HepG2 (cell line): Measurements from ENCODE around the gene SNX10. TPM values are rescaled to one million over a fixed set of nuclear protein-coding genes. Genes with fewer than 3 reads are reported as not detected.

Source experiments
- BCL3 ChIP-seq: sonication (generic); formaldehyde crosslinking; IDR thresholded peaks from 2 replicates; pipeline ENCODE4 v1.5.1; 2020; ENCODE audit warnings: mild to moderate bottlenecking, missing genetic modification reagents, moderate library complexity
- BCL6 ChIP-seq: IDR thresholded peaks from 2 replicates; pipeline ENCODE4 v1.6.1; 2016; ENCODE audit warnings: missing genetic modification reagents, missing compliant biosample characterization
- CEBPG ChIP-seq: IDR thresholded peaks from 2 replicates; pipeline ENCODE4 v1.6.1; 2016
- ESRRA ChIP-seq: sonication (generic); formaldehyde crosslinking; IDR thresholded peaks from 2 replicates; pipeline ENCODE4 v1.5.1; 2020; ENCODE audit warnings: mild to moderate bottlenecking, low read depth, missing genetic modification reagents
- ETV6 ChIP-seq: sonication (generic); formaldehyde crosslinking; conservative IDR thresholded peaks from 2 replicates; pipeline ENCODE4 v1.4.0; 2020; ENCODE audit warnings: missing genetic modification reagents
- FOSL2 ChIP-seq: sonication (generic); formaldehyde crosslinking; IDR thresholded peaks from 2 replicates; pipeline ENCODE4 v1.4.0; 2020; ENCODE audit warnings: missing genetic modification reagents
- FOXP1 ChIP-seq, 2 experiments: fragments of 450-650 bp in 1 of 2; IDR thresholded peaks; 2 replicates each; pipeline ENCODE4 v1.6.1; 2017 to 2018; ENCODE audit warnings: antibody characterized with exemption in 1 of 2
- GABPA ChIP-seq, 2 experiments: IDR thresholded peaks; 2 replicates each; pipeline ENCODE4 v1.6.1; 2011 to 2016; ENCODE audit warnings: low read depth in 2 of 2, low read length in 1 of 2, missing biosample characterization in 1 of 2, missing genetic modification characterization in 1 of 2
- HMGA1 ChIP-seq: sonication (generic); formaldehyde crosslinking; conservative IDR thresholded peaks from 2 replicates; pipeline ENCODE4 v1.4.0; 2020; ENCODE audit warnings: missing genetic modification reagents
- HOXA5 ChIP-seq: sonication (generic); formaldehyde crosslinking; IDR thresholded peaks from 2 replicates; pipeline ENCODE4 v1.4.0; 2020; ENCODE audit warnings: missing genetic modification reagents
- ISL2 ChIP-seq: sonication (generic); formaldehyde crosslinking; IDR thresholded peaks from 2 replicates; pipeline ENCODE4 v1.5.0; 2020; ENCODE audit warnings: missing genetic modification reagents
- MYNN ChIP-seq: sonication (generic); formaldehyde crosslinking; IDR thresholded peaks from 2 replicates; pipeline ENCODE4 v1.4.0; 2020; ENCODE audit warnings: mild to moderate bottlenecking, low read depth, missing genetic modification reagents
- NAIF1 ChIP-seq: sonication (generic); formaldehyde crosslinking; IDR thresholded peaks from 2 replicates; pipeline ENCODE4 v1.5.0; 2020; ENCODE audit warnings: mild to moderate bottlenecking, missing genetic modification reagents, borderline replicate concordance
- NR2F2 ChIP-seq: IDR thresholded peaks from 2 replicates; pipeline ENCODE4 v1.6.1; 2012; ENCODE audit warnings: low read depth, inconsistent platforms, borderline replicate concordance
- PHF20 ChIP-seq: sonication (generic); formaldehyde crosslinking; IDR thresholded peaks from 2 replicates; pipeline ENCODE4 v1.5.0; 2020; ENCODE audit warnings: mild to moderate bottlenecking, missing genetic modification reagents
- PHF21A ChIP-seq: sonication (generic); formaldehyde crosslinking; IDR thresholded peaks from 2 replicates; pipeline ENCODE4 v1.5.0; 2020; ENCODE audit warnings: mild to moderate bottlenecking, missing genetic modification reagents
- RFX1 ChIP-seq: fragments of 450-650 bp; IDR thresholded peaks from 2 replicates; pipeline ENCODE4 v1.6.1; 2017
- SAFB2 ChIP-seq: sonication (generic); formaldehyde crosslinking; IDR thresholded peaks from 2 replicates; pipeline ENCODE4 v1.5.1; 2020; ENCODE audit warnings: missing genetic modification reagents, low read depth, mild to moderate bottlenecking, borderline replicate concordance
- SIN3A ChIP-seq: IDR thresholded peaks from 2 replicates; pipeline ENCODE4 v1.6.1; 2011; ENCODE audit warnings: low read depth, mild to moderate bottlenecking, control low read depth, low read length, borderline replicate concordance
- ZBTB7A ChIP-seq: sonication (generic); formaldehyde crosslinking; IDR thresholded peaks from 2 replicates; pipeline ENCODE4 v1.8.0; 2022; ENCODE audit warnings: mild to moderate bottlenecking, missing genetic modification reagents
- ZNF33B ChIP-seq: sonication (generic); formaldehyde crosslinking; IDR thresholded peaks from 2 replicates; pipeline ENCODE4 v1.5.1; 2020; ENCODE audit warnings: mild to moderate bottlenecking, missing genetic modification reagents
- ZNF543 ChIP-seq: sonication (generic); formaldehyde crosslinking; IDR thresholded peaks from 2 replicates; pipeline ENCODE4 v1.4.0; 2020; ENCODE audit warnings: mild to moderate bottlenecking, missing genetic modification reagents
- ZNF556 ChIP-seq: sonication (generic); formaldehyde crosslinking; IDR thresholded peaks from 2 replicates; pipeline ENCODE4 v1.4.0; 2020; ENCODE audit warnings: mild to moderate bottlenecking, missing genetic modification reagents, borderline replicate concordance
- ZNF710 ChIP-seq: sonication (generic); formaldehyde crosslinking; IDR thresholded peaks from 2 replicates; pipeline ENCODE4 v1.5.0; 2020; ENCODE audit warnings: mild to moderate bottlenecking, missing genetic modification reagents, borderline replicate concordance
- polyA plus RNA-seq, 8 experiments: library from polyadenylated mRNA; depleted of rRNA in 3 of 8; stranded (reverse) in 7 of 8; unstranded in 1 of 8; fragments of >200 nt; fragmentation: Illumina TruSeq in 4 of 8; extraction: Trizol in 4 of 8; gene quantifications; 2 replicates each; pipeline versions ENCODE4 v1.2.1 to v1.2.3, GENCODE V29; 2011 to 2016; ENCODE audit warnings: low read depth in 4 of 8, missing spikeins in 1 of 8, mixed read lengths in 1 of 8; ENCODE audit not compliant: insufficient read depth in 1 of 8
- total RNA-seq, 5 experiments: library from RNA; depleted of rRNA; stranded (reverse); fragments of >200 nt; fragmentation: Illumina TruSeq; extraction: Trizol; gene quantifications; 2 replicates each; pipeline ENCODE4 v1.2.3, GENCODE V29; 2016; ENCODE audit warnings: low read depth in 1 of 5

SNX10 gene
- total and polyA plus RNA-seq, 2 of the 13 experiments (the other 11 are each of a cell fraction or from before 2014, with no cell fraction given), result 26.0 to 27.6 TPM

- TF ChIP-seq BCL3 (CRISPR knock-in tag), result no peak
- peak; percentile 85 for TF ChIP-seq PHF21A (CRISPR knock-in tag)
- TF ChIP-seq ZNF710 (CRISPR knock-in tag), result peak; percentile 56; the same call in 1 of the 2 replicates
- TF ChIP-seq ZNF556, result 0 out of 2 replicates have a peak, but pooled peaks have one; percentile 49
- TF ChIP-seq ISL2 (CRISPR knock-in tag), result peak; percentile 58
- no peak for TF ChIP-seq ZBTB7A (CRISPR knock-in tag)
- no peak for TF ChIP-seq SAFB2 (CRISPR knock-in tag)
- no peak for TF ChIP-seq ESRRA (CRISPR knock-in tag)
- TF ChIP-seq NAIF1, result no peak
- 0 out of 2 replicates have a peak, but pooled peaks have one; percentile 20 for TF ChIP-seq HOXA5 (CRISPR knock-in tag)
- TF ChIP-seq SIN3A, result 0 out of 2 replicates have a peak, but pooled peaks have one; percentile 66
- no peak for TF ChIP-seq ZNF33B
- TF ChIP-seq RFX1, result no peak
- no peak for TF ChIP-seq HMGA1
- peak; percentile 91 for TF ChIP-seq CEBPG (CRISPR knock-in tag)
- TF ChIP-seq MYNN (CRISPR knock-in tag), result no peak
- TF ChIP-seq ETV6 (CRISPR knock-in tag), result peak; percentile 81; the same call in 1 of the 2 replicates
- TF ChIP-seq FOSL2 (CRISPR knock-in tag), result peak; percentile 77
- TF ChIP-seq ZNF543 (CRISPR knock-in tag), result no peak
- no peak for TF ChIP-seq GABPA (IDR thresholded peaks at IDR 0.05; ENCODE audit: low read depth, low read length)
- peak; percentile 73; the same call in 1 of the 2 replicates for TF ChIP-seq GABPA (CRISPR knock-in tag; IDR thresholded peaks at IDR 0.05; ENCODE audit: low read depth)
- no peak for TF ChIP-seq FOXP1 (IDR thresholded peaks at IDR 0.05)
- TF ChIP-seq FOXP1 (CRISPR knock-in tag; IDR thresholded peaks at IDR 0.05), result peak; percentile 54; the same call in 1 of the 2 replicates
- no peak; the same call in 1 of the 2 replicates for TF ChIP-seq PHF20 (CRISPR knock-in tag)
- TF ChIP-seq NR2F2, result peak; percentile 28; the same call in 1 of the 2 replicates
- TF ChIP-seq BCL6, result peak; percentile 67
Observed at GRCh38 chr7:26305090-26305868, 13.6 kb downstream of the SNX10 start (continued).
